Endothelial cell (in vitro differentiated cells): Measurements from ENCODE around the gene PATJ. TPM values are rescaled to one million over a fixed set of nuclear protein-coding genes. Genes with fewer than 3 reads are reported as not detected.

Experiments used
- DNase-seq: peaks from one replicate; pipeline ENCODE4 v3.0.0; 2021; ENCODE audit warnings: low spot score
- H3K27ac Mint-ChIP-seq: one replicate; pipeline ENCODE4 v1.8.0; 2021; ENCODE audit warnings: mixed read lengths, inconsistent platforms; ENCODE audit not compliant: unreplicated experiment
- H3K27me3 Mint-ChIP-seq: one replicate; pipeline ENCODE4 v1.8.0; 2021; ENCODE audit warnings: mild to moderate bottlenecking, moderate library complexity, mixed read lengths, inconsistent platforms; ENCODE audit not compliant: unreplicated experiment
- H3K36me3 Mint-ChIP-seq: one replicate; pipeline ENCODE4 v1.8.0; 2021; ENCODE audit warnings: mild to moderate bottlenecking, low read depth, mixed read lengths, inconsistent platforms; ENCODE audit not compliant: unreplicated experiment
- H3K4me1 Mint-ChIP-seq: one replicate; pipeline ENCODE4 v1.8.0; 2021; ENCODE audit warnings: mild to moderate bottlenecking, mixed read lengths, inconsistent platforms; ENCODE audit not compliant: unreplicated experiment
- H3K4me3 Mint-ChIP-seq: one replicate; pipeline ENCODE4 v1.8.0; 2021; ENCODE audit warnings: mild to moderate bottlenecking, mixed read lengths, inconsistent platforms; ENCODE audit not compliant: unreplicated experiment
- H3K9me3 Mint-ChIP-seq: one replicate; pipeline ENCODE4 v1.8.0; 2021; ENCODE audit warnings: mixed read lengths, inconsistent platforms; ENCODE audit not compliant: unreplicated experiment
- CTCF ChIP-seq: fragments of 200-600 bp; sonication (generic); IDR thresholded peaks from one replicate; pipeline ENCODE4 v1.5.0; 2021; ENCODE audit warnings: antibody characterized with exemption; ENCODE audit not compliant: unreplicated experiment
- total RNA-seq: library from RNA; stranded (reverse); fragmentation: NEBNext Ultra II Directional; extraction: Animal tissue kit (Norgen Biotek cat#: 25700); gene quantifications from one replicate; pipeline ENCODE4 v1.2.1, GENCODE V29; 2021; ENCODE audit not compliant: unreplicated experiment

PATJ gene
- total RNA-seq, 1 donor from 2014 or later = 13.9 TPM

DNA sequence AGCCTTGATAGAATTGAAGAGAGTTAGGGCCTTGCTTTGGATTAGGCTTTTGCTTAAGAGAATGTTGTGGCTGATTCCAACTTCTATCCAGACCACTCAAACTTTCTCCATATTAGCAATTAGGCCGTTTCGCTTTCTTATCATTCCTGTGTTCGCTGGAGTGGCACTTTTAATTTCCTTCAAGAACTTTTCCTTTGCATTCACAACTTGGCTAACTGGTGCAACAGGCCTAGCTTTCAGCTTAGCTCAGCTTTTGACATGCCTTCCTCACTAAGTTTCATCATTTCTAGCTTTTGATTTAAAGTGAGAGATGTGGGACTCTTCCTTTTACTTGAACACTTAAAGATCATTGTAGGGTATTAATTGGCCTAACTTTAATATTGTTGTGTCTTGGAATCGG lies 268.7 kb downstream of the PATJ start:
- Mint-ChIP-seq H3K36me3 (no peaks in the 10 kb centered on the region), H3K27ac (no peak overlapping the region), H3K4me1 (peaks cover 4% of the 10 kb centered on the region), H3K4me3 (no peak overlapping the region), H3K9me3 (no peaks in the 10 kb centered on the region), H3K27me3 (peaks cover 1% of the 10 kb centered on the region)
- TF ChIP-seq CTCF = no peak
- DNase-seq = no peak

DNA sequence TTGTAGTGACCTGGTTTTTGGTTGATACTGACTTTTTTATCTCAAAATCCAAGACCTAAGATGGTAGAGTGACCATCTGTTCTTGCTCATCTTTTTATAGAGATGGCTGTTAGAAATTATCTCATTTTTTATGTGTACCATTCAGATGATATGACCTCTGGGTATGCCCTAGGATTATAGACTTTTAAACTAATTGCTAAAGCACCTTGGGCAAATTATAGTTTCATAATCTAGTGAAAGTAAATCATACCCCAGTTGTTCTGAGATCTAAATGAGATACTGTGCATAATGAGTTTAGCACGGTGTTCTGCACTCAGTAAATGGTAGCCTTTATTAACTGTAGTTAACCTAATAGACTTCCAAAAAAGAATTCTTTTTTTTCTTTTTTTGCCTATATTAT lies 269.8 kb downstream of the PATJ start:
- TF ChIP-seq CTCF = no peak
- Mint-ChIP-seq H3K9me3 (no peaks in the 10 kb centered on the region), H3K27me3 (peaks cover 1% of the 10 kb centered on the region), H3K27ac (no peak overlapping the region), H3K36me3 (no peaks in the 10 kb centered on the region), H3K4me3 (no peak overlapping the region), H3K4me1 (peaks cover 4% of the 10 kb centered on the region)
- DNase-seq = no peak

DNA sequence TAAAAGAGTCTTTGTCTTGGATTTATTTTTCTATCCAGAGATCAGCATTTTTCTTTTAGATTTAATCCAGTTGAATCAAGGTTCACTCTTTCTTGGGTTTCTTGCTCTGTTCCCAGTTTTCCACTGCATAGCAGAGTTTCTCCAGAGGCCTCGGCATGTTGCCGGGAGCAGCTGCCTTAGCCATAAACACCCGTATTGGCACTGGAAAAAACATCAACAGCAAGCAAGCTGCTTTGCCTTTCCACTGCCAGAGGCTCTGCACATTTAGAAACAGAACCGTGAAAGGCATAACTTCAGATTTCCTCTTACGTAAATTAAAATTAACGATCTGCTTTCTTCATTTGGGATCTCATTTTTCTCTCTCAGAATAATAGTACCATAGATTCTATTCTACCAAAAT lies 270.6 kb downstream of the PATJ start:
- no peak for DNase-seq
- Mint-ChIP-seq H3K4me1 (peaks cover 4% of the 10 kb centered on the region), H3K36me3 (no peaks in the 10 kb centered on the region), H3K9me3 (no peaks in the 10 kb centered on the region), H3K4me3 (no peak overlapping the region), H3K27me3 (peaks cover 1% of the 10 kb centered on the region), H3K27ac (no peak overlapping the region)
- no peak for TF ChIP-seq CTCF

DNA sequence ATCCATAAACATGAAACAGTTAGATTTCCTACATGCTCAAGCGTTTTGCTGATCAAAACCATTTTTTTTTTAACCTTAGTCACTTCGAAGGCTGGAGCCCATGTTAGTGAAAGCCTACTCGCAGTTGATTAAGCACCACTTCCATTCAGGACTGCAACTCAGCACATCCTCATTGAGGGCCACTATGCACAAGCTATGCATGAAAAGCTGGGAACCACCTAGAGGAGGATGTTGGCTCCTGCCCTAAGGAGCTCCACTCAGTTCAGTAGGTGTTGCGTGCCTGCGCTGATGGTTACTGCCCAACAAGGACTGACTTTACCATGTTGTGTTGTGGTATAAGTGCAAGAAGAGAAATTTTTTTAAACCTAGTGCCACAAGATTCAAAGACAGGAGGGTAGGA lies 271.0 kb downstream of the PATJ start:
- no peak overlapping the region for H3K27ac Mint-ChIP-seq
- H3K36me3 Mint-ChIP-seq = no peaks in the 10 kb centered on the region
- peaks cover 7% of the 10 kb centered on the region for H3K4me1 Mint-ChIP-seq
- peaks cover 1% of the 10 kb centered on the region for H3K27me3 Mint-ChIP-seq
- no peak for TF ChIP-seq CTCF
- H3K4me3 Mint-ChIP-seq = no peak overlapping the region
- no peak for DNase-seq
- H3K9me3 Mint-ChIP-seq = no peaks in the 10 kb centered on the region

- no peak for DNase-seq
Measured at GRCh38 chr1:62022382-62022983, 280.2 kb downstream of the PATJ start.

More at GRCh38 chr1:62022382-62022983, 280.2 kb downstream of the PATJ start:
- no peaks in the 10 kb centered on the region for H3K36me3 Mint-ChIP-seq
- no peak overlapping the region for H3K4me3 Mint-ChIP-seq
- no peak overlapping the region for H3K27ac Mint-ChIP-seq
- H3K27me3 Mint-ChIP-seq = no peaks in the 10 kb centered on the region
- no peak for TF ChIP-seq CTCF
- no peaks in the 10 kb centered on the region for H3K9me3 Mint-ChIP-seq
- peaks cover 14% of the 10 kb centered on the region for H3K4me1 Mint-ChIP-seq
